Measurements from ENCODE around the gene LIG4. TPM values are rescaled to one million over a fixed set of nuclear protein-coding genes. Genes with fewer than 3 reads are reported as not detected.
A peak's percentile ranks its signal among the peaks of the same experiment; 100 is the strongest.
"Not testable (repeated sequence)": the region's sequence is repeated elsewhere in the genome, so short reads cannot be mapped to it uniquely, and the experiment has no call there.

LIG4 gene
- polyA plus RNA-seq (ENCODE audit: insufficient read length in 4 of 4): 10 to 100 TPM; 12.5 to 20.9 (median 16.9) TPM

GRCh38 chr13:108215436-108215835 is at the start of gene LIG4:
TSS of gene LIG4 (minus strand) at chr13:108215536. CDS start at chr13:108211268, 4,268 bp downstream.
- DNase-seq (ENCODE audit: low read depth in 4 of 4, low spot score in 2 of 4): peak; percentile 62 to 90 (median 83)

DNA sequence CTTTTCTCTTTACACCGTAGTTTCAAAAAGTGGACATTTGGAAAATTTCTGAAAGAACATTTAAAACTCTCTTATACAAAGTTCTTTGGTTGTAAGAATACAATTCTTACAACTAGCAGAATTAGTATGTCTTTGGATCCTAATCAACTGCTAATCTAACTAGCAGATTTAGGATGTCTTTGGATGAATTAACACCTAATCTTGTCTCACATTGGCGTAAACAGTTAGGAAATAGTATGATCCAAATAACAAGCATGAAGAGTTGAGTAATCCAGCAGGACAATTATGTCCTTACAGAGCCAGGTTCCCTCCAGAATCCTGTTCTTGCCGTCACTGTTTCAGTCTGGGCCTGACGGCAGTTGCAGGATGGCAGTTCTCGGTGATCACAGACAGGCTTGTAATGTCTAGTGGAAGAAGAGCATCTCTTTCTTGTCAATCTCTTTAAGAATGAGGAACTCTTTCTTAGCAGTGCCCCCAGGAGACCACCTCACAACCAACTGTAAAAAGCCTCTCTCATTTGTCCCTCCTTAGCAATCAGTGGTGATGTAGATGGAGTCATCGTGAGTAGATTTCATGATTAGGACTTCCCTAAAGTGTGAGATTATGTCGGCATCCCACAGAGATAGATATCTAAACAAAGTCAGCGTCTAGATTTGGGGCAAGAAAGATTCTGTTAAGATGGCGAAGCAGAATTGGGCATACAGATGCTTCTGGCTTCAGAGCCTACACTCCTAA is 48.5 kb upstream of the LIG4 start:
- no peak for DNase-seq (ENCODE audit: low read depth in 4 of 4, low spot score in 2 of 4)

DNA sequence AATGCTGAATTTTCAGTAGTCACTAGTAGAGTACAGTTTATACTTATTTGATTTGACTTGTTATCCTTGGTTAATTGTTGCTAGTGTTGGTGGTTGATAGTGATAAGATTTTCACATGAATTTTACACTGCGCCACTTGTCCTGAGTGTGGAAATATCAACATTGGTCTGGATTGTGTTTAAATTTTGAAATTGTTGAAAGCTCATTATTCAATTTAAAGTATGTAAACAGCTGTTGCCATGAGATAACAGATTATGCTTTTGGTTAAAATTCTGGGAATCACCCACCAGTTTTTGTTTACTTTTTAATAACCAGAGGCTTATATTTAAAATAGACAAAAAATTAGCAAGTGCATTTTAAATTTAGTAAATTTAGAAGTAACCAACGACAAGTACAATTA is 41.9 kb upstream of the LIG4 start:
- no peak for DNase-seq (ENCODE audit: low read depth in 4 of 4, low spot score in 2 of 4)

- DNase-seq (ENCODE audit: low read depth in 4 of 4, low spot score in 2 of 4): no peak
Measured at GRCh38 chr13:108249150-108249549, 33.8 kb upstream of the LIG4 start.

DNA sequence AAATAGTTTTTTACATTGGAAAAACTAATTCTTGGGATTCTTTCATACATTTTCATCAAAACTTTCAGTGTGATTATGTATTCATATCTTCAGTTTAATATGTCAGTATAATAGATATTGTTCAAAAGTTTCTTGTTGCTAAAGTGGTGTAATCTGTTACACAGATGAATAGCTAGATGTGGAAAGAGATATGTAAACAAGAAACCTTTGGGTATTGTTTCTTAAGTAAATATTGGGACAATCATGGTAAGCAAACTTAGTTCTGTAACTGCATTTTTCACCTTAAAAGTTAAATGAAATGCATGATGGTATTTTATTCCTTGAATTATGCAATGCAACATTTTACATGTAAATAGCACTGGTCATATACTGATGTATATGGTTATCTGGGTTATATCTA is 15.0 kb upstream of the LIG4 start:
- no peak for DNase-seq (ENCODE audit: low read depth in 4 of 4, low spot score in 2 of 4)

- peak in 2 of 4 donors; percentile 8 to 19 for DNase-seq (ENCODE audit: low read depth in 4 of 4, low spot score in 2 of 4)
Measured at GRCh38 chr13:108227651-108228272, 12.4 kb upstream of the LIG4 start.

- no peak for DNase-seq (ENCODE audit: low read depth in 4 of 4, low spot score in 2 of 4)
Measured at GRCh38 chr13:108226184-108226583, 10.8 kb upstream of the LIG4 start.

DNA sequence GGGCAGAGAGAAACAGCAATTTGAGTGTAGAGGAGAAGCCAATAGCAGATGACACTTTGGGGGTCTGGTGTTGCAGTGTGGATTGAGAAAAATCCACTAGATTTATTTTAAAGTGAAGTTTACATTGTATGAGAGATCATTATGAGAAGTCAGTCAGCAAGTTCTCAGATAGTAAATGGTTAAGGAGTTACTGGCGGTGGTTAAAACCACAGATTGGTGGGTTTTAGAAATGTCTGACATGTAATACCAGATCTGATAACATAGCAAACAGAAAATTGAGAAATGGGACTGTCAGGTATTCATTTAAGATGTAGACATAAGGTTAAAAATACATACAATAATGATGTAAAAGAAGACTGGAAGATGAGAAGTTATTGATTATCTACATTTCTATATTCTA is 10.1 kb upstream of the LIG4 start:
- no peak for DNase-seq (ENCODE audit: low read depth in 4 of 4, low spot score in 2 of 4)

DNA sequence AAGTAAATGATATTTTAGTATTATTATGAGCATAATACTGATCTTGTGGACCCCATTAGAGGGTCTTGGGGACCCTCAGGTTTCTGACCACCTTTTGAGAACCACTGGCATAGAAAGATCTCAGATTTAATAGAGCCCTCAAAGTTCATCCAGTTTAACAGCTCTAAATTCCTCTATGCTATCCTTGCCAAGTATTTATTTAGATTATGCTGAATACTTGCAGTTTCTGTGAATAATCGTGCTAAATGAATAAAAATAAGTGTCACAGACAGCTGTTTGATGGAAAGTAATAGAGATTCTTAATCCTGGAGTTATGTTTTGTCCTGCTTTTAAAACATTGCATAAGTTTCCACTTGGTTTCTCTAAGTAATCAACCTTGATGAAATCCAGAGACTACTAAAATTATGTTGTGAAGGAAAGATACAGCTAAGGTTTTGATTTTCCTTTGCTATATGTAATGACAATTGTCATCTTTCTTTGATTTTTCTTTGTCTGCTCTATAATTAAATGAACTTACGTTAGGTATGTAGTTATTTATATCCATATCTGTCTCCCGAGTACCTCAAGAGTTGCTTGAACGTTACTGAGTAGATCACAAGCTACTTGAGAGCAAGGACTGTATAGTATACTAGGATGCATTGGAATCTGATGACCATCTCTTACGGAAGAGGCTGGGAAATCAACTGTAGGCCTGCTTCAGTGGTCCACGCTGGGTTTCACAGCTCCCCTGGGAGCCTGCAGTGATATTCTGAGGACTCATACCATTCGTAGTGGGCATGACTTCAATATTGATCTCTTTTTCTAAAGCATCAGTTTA is 8.6 kb upstream of the LIG4 start:
- no peak for DNase-seq (ENCODE audit: low read depth in 4 of 4, low spot score in 2 of 4)

- no peak for DNase-seq (ENCODE audit: low read depth in 4 of 4, low spot score in 2 of 4)
Measured at GRCh38 chr13:108220041-108220440, 4.7 kb upstream of the LIG4 start.

DNA sequence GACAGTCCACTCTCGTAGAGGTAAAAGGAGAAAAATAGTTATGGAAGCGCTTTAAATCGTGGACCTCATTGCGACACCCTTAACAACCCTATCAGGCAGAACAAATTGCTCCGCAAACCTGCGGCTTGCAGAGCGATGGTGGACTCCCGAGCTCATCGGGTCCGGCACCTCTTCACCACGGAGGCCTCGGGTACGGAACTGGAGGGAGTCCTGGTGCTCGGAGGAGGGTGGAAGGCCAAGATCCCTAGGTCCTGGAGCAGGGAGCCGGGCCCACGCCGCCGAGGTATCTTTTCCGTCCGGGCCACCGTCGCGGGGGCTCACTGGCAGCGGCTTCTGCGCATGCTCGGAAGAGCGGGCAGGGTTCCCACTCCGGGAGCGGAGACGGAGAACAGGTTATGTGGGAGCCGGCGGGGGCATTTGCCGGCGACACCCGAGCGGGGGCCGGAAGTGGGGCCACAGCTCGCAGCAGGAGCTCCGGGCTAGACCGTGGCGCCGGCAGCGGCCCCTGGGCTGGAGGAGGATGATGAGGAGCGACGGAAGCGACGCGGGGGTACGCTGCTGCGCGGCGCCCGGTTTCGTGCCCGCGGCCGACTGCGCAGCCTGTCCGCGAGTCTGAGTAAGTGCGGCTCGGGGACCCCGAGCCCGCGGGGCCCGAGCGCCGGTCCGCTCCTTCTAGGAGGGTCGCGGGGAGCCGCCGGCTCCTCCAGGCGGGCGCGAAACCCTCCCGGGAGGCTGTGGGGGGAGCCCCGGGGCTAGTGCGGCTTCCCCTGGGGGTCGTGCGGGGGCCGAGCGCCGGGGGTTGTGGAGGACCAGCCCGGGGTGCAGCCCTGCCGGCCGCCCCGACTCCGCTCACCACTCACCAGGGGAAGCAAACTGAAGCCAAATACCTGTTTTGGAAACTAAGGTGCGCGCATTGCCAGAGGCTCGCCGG is 3.0 kb upstream of the LIG4 start, which contains the start of gene ABHD13:
TSS of gene ABHD13 (plus strand) at position 349 of the 931 bp plus-strand sequence. CDS start 10,827 bp downstream, outside the sequence.
- DNase-seq (ENCODE audit: low read depth in 4 of 4, low spot score in 2 of 4): peak; percentile 82 to 90 (median 90)

DNA sequence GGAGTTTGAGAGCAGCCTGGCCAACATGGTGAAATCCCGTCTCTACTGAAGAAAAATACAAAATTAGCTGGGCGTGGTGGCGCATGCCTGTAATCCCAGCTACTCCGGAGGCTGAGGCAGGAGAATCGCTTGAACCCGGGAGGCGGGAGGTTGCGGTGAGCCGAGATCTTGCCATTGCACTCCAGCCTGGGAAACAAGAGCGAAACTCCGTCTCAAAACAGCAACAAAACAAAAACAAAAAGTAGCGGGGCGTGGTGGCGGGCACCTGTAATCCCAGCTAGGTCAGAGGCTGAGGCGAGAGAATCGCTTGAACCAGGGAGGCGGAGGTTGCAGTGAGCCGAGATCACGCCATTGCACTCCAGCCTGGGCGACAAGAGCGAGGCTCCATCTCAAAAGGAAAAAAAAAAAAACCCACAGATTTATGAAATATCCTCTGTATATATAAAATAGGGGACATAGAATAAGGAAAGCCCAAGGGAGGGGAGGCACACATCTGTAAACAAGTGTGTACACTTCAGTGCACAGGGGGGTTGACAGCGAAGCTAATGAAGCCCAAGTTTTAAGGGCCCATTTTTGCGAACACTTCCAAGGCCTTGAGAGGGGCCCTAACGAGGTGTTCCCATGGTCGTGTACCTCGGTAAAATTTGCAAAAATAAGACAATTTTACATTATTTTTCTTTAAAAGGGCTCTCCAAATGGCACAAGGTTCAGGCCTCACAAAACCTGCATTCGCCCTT is 2.1 kb upstream of the LIG4 start:
- not testable (repeated sequence) for DNase-seq (ENCODE audit: low read depth in 4 of 4, low spot score in 2 of 4)

GRCh38 chr13:108214441-108215271 is 680 bp downstream of the LIG4 start:
- peak in 1 of 4 donors; percentile 4 for DNase-seq (ENCODE audit: low read depth in 4 of 4, low spot score in 2 of 4)

- DNase-seq (ENCODE audit: low read depth in 4 of 4, low spot score in 2 of 4): no peak
Measured at GRCh38 chr13:108213946-108214345, 1.4 kb downstream of the LIG4 start.

DNA sequence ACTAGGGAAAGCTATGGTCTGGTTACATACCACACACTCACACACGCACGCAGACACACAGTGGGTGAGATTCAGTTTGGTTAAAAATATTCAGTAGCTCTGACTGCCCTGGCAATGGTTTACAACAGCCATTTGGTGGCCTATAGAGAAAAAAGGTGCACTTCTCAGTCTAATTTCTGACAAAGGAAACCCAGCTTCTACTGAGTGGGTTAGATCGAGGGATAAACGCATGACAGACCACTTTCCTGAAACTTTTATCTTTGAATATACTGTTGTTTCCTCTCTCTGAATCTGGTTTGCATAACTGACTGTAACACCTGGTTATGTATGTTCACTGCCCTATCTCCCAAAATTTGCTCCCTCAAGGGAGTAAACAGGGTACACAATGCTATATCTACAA is 2.5 kb downstream of the LIG4 start:
- no peak for DNase-seq (ENCODE audit: low read depth in 4 of 4, low spot score in 2 of 4)

DNA sequence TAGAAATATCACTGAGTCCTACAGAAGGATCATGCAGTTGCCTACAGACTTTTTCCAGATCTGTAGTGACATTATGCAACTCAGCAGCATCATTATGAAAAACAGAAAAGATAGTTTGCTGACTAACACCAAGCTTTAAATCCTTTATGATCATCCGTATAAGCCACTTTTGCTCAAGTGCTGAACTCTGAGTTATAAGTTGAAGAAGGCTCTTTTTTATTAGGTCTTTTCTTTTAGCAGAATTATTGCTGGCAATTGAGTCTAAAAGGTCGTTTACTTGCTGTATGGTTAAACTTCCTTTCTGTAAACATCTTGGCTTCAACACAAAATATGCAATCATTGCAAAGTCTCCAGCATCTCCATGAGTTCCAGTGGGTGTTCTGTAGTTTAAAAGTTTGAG is 4.8 kb downstream of the LIG4 start:
- no peak for DNase-seq (ENCODE audit: low read depth in 4 of 4, low spot score in 2 of 4)

DNA sequence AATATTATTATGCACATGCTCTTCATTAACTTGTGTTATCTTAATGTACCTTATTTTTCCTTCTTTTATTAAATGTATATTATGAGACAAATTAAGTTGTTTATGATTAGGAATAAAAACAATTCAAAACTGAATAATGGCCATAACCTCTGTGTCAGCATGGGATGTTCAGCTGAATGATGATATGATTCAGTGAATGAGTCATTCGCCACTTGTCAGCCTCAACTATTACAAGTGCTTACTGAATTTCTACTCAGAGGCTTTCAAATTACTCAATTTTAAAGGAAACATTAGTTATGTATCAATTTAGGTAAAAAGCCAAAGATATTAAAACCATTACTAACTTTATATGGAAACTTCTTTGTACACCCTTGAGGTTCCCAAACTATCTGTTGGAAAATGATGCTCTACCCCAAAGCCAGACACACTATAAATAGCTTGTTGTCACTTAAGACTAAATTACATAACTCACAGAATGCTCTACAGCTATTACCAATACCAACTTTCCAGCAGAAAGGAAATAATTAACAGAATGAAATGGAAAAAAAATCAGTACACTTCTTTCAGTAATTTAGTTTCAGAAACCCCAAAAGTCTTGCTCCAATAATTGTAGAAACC is 14.4 kb downstream of the LIG4 start:
- no peak for DNase-seq (ENCODE audit: low read depth in 4 of 4, low spot score in 2 of 4)

DNA sequence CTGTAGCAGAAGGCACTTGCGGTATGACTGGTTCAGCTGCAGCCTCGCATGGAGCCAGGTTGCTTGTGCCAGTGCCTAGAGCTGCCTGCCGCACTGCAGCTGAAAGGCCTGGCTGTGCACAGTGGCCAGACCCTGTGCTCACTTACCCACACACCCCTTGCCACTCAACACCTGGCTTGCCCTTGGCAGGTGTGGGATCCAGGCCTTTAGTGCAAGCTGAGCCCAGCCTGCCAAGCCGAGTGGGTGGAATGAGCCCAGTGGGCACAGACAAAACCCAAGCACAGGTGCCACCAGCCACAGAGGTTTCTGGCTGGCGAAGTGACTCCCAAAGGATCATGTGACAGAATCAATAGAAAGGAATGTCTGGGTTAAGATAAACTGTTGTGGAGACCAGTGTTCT is 19.5 kb downstream of the LIG4 start:
- DNase-seq (ENCODE audit: low read depth in 4 of 4, low spot score in 2 of 4): no peak

All from left renal cortex interstitium (tissue), 4 donors.